ENCODE measurements around the gene ERG28. TPM values are rescaled to one million over a fixed set of nuclear protein-coding genes. Genes with fewer than 3 reads are reported as not detected.

ERG28 gene
- total and polyA plus RNA-seq, 2 donors (not counting 3 experiments of a cell fraction or from before 2014, with no cell fraction given) = 31.9 to 46.0 TPM

DNA sequence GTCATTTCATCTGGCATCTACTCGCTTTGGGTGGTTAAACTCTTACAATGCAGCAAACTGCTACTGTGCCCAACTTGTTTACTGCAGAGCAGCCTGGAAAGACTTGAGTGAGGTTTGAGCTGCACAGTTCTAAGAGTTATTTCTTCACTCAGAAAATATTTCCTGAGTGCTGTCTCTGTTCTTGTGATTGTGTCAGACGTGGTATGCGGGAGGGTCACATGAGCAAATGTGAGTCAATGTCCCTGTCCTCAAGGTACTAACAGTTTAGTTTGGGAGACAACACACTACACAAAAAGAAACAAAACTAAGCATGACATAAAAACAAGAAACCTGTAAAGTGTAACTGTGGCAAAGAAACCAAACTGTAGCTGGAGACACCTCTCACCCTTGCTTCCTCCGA, 49.8 kb downstream of the ERG28 start:
- intact Hi-C loops (cut with micrococcal nuclease) (no loop called here), dilution Hi-C loops (cut with MboI; ENCODE audit: extremely low pct_ligation_motif_present, low sequenced_read_pairs) (no loop called here)
- Histone ChIP-seq H3K27me3 (ENCODE audit: control insufficient read depth in 2 of 2, insufficient read depth in 2 of 2, low read length in 2 of 2) (peaks cover 17 to 18% of the 10 kb centered on the region in 2 experiments), H3K4me2 (ENCODE audit: insufficient read depth, low read length) (no peak overlapping the region), H2AFZ (ENCODE audit: low read depth, low read length) (no peak overlapping the region), H3K9ac (replicated peaks; ENCODE audit: extremely low read depth, insufficient read depth, low read length) (no peak overlapping the region), H3K4me3 (replicated peaks in 1 of 3; ENCODE audit: insufficient read depth in 1 of 3, low read depth in 1 of 3, low read length in 3 of 3) (no peak overlapping the region), H3K4me1 (ENCODE audit: control insufficient read depth, extremely low read depth, insufficient read depth, low read length) (peaks cover 3% of the 10 kb centered on the region), H3K9me3 (replicated peaks; ENCODE audit: control insufficient read depth, insufficient read depth, low read length) (no peaks in the 10 kb centered on the region), H4K20me1 (replicated peaks; ENCODE audit: control insufficient read depth, extremely low read depth, insufficient read depth, low read length) (no peaks in the 10 kb centered on the region), H3K36me3 (ENCODE audit: control insufficient read depth in 2 of 2, extremely low read depth in 1 of 2, insufficient read depth in 2 of 2, low read length in 2 of 2) (no peaks in the 10 kb centered on the region), H3K79me2 (ENCODE audit: control insufficient read depth, insufficient read depth, low read length) (no peaks in the 10 kb centered on the region), H3K27ac (ENCODE audit: insufficient read depth, low read depth, low read length) (no peak overlapping the region), H3K9me1 (replicated peaks; ENCODE audit: control insufficient read depth, extremely low read depth, insufficient read depth, low read length) (no peaks in the 10 kb centered on the region)
- TF ChIP-seq POLR2A (IDR thresholded peaks at IDR 0.05; ENCODE audit: low read depth, low read length) (no peak), CTCF (IDR thresholded peaks at IDR 0.05; ENCODE audit: extremely low read depth in 1 of 2, insufficient read depth in 1 of 2, low read depth in 1 of 2, low read length in 2 of 2) (no peak), FOS (IDR thresholded peaks at IDR 0.05; ENCODE audit: borderline replicate concordance, insufficient read depth, low read length) (no peak), POLR2AphosphoS5 (IDR thresholded peaks at IDR 0.05; ENCODE audit: insufficient read depth, low read depth, low read length) (no peak), JUN (IDR thresholded peaks at IDR 0.05; ENCODE audit: borderline replicate concordance, insufficient read depth, insufficient read length, low read depth) (no peak), MYC (IDR thresholded peaks at IDR 0.05; ENCODE audit: low read depth, low read length) (no peak), GATA2 (IDR thresholded peaks at IDR 0.05; ENCODE audit: insufficient read depth, insufficient read length, low read depth, low read length) (no peak), EZH2 (IDR thresholded peaks at IDR 0.05; ENCODE audit: borderline replicate concordance, low read depth, low read length, severe bottlenecking) (no peak)
- TF ChIP-seq, protein P1, sequence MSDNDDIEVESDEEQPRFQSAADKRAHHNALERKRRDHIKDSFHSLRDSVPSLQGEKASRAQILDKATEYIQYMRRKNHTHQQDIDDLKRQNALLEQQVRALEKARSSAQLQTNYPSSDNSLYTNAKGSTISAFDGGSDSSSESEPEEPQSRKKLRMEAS (IDR thresholded peaks at IDR 0.05; ENCODE audit: insufficient read depth, insufficient read length) = no peak
- BruUV-seq (replicated peaks) = no TSS peak
- ChIA-PET CTCF (interaction anchor here (1.2 to 1.4 kb wide), 3 partner anchors 10 to 34 kb away, joined by 3 to 5 read pairs (median 4); no protein-coding TSS in a partner anchor), POLR2A (no interaction called here)
- no peak for FAIRE-seq
- no peak for DNase-seq (ENCODE audit: low read depth, low spot score)
